GM13977 (cell line): ENCODE measurements around the gene RING1.

Experiments
- DNase-seq: peaks from one replicate; pipeline ENCODE4 v3.0.0; 2012; ENCODE audit warnings: low spot score
- CTCF ChIP-seq: IDR thresholded peaks from 2 replicates; pipeline ENCODE4 v1.5.1; 2012; ENCODE audit warnings: mild to moderate bottlenecking, control low read depth; ENCODE audit not compliant: insufficient read depth; ENCODE audit errors: extremely low read depth, missing control alignments
- in situ Hi-C: fragments of 300-500 bp; cut with MboI; formaldehyde crosslinking; loops from one replicate; pipeline ENCODE4 v1.12.0; 2022; ENCODE audit warnings: low sequenced_read_pairs, low pct_unique_long_range_greater_than_20kb, mixed read lengths, inconsistent platforms; ENCODE audit not compliant: unreplicated experiment

The RING1 gene

GRCh38 chr6:33172688-33173534, 35.4 kb upstream of the RING1 start:
- in situ Hi-C loops, result no loop called here
- DNase-seq, result peak; percentile 78

GRCh38 chr6:33173535-33174180, 34.6 kb upstream of the RING1 start:
- in situ Hi-C loops, result no loop called here
- DNase-seq, result no peak
- TF ChIP-seq CTCF, result no peak

More at GRCh38 chr6:33172688-33173534, 35.4 kb upstream of the RING1 start:
- TF ChIP-seq CTCF, result peak; percentile 78

GRCh38 chr6:33174784-33175183, 33.5 kb upstream of the RING1 start:
- in situ Hi-C loops, result no loop called here
- DNase-seq, result no peak
- no peak for TF ChIP-seq CTCF

- in situ Hi-C loops, result no loop called here
Observed at GRCh38 chr6:33175436-33176069, 32.7 kb upstream of the RING1 start.

GRCh38 chr6:33176906-33177305, 31.4 kb upstream of the RING1 start:
- in situ Hi-C loops, result no loop called here
- no peak for DNase-seq
- no peak for TF ChIP-seq CTCF

More at GRCh38 chr6:33175436-33176069, 32.7 kb upstream of the RING1 start:
- no peak for TF ChIP-seq CTCF
- no peak for DNase-seq

GRCh38 chr6:33177552-33178446, 30.5 kb upstream of the RING1 start:
- no peak for DNase-seq
- no peak for TF ChIP-seq CTCF
- in situ Hi-C loops, result no loop called here
